DMS 273 (cell line): ENCODE data around the gene MAG.
A peak's percentile ranks its signal among the peaks of the same experiment; 100 is the strongest.

ENCODE experiments used
- DNase-seq: peaks from one replicate; lab custom pipeline; 2025; ENCODE audit not compliant: unreplicated experiment; lab: John Stamatoyannopoulos, UW

The MAG gene

GRCh38 chr19:35340431-35340830 is 48.5 kb downstream of the MAG start:
- DNase-seq = no peak

- DNase-seq = no peak
Observed at GRCh38 chr19:35341006-35341405, 49.0 kb downstream of the MAG start.

GRCh38 chr19:35341565-35342225 is 49.7 kb downstream of the MAG start:
- no peak for DNase-seq

GRCh38 chr19:35342430-35342829 is 50.5 kb downstream of the MAG start:
- peak; percentile 49 for DNase-seq

DNA sequence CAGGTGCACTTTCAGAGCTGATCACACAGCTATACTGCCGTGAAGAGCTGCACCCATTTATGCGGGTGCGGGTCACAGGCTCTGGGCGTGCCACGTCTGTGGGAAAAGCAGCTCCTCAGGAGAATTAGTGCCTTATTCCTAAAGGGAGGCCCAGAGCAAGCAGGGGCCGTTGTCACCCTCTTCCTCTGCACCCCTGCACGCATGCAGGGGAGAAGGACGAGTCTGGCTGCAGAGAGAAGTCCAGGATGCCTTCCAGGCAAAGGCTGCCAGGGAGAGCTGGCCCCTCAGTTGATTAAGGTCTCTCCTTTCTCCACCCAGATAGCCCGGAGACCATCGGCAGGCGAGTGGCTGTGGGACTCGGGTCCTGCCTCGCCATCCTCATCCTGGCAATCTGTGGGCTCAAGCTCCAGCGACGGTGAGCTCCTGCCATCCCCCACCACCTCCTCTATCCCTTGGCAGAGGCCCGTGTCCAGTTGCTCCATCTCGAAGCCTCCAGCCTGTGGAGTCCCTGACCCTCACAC is 52.6 kb downstream of the MAG start:
- no peak for DNase-seq

DNA sequence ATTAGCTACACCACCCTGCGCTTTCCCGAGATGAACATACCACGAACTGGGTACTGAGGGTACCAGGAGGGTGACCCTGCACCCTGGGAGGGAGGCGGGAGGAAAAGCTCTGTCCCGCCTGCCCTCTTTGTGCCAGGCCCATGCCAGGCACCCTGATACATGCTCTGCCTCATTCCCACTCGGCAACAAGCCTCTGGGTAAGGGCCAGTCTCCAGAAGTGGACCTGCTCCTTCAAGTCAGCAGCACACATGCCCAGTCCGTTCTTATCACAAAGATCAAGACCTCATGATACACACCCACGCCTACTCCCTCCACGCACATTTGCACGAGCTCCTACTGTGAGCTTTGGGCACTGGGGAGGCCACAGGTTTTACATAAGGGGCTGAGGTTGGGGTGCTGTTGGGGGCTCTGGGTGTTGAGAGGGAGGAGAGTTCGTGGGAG is 53.7 kb downstream of the MAG start:
- DNase-seq = no peak

- DNase-seq = no peak
Observed at GRCh38 chr19:35346193-35347052, 54.5 kb downstream of the MAG start.

DNA sequence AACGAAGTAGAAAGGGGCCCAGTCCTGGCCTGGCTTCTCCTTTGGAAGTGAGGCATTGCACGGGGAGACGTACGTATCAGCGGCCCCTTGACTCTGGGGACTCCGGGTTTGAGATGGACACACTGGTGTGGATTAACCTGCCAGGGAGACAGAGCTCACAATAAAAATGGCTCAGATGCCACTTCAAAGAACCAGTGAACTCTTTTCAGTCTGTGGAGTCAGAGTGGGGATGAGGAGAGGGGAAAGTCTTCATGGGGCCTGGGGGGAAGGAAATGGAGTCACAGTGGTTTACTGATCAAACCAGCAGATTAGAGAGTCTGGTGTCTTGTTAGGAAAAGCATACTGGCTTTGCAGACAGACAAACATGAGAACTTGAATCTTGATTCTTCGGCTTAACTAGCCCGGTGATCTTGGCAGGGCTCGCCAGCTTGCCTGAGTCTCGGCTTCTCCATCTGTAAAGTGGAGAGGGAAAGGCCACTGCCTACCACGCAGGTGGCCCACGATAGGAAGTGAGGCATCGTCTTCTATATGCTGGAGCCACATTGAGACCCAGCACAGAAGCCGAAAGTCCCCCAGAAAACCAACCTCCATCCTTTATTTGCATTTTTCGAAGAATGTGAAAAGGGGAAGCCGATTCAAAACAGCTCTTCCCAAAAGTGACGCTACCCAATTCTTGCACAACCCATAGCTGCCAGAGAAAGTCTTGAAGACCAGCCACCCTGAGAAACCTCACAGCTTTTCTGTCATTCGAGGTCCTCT is 55.4 kb downstream of the MAG start, which contains the start of gene FFAR1:
Gene FFAR1 (plus strand): TSS at position 732 of the 759 bp plus-strand sequence. CDS start 3,650 bp downstream, outside the sequence.
- no peak for DNase-seq

GRCh38 chr19:35347930-35348298 is 56.0 kb downstream of the MAG start:
- DNase-seq = no peak

- DNase-seq = no peak
Observed at GRCh38 chr19:35348911-35349611, 57.1 kb downstream of the MAG start.

GRCh38 chr19:35349614-35350521 is 57.9 kb downstream of the MAG start:
- DNase-seq = no peak

DNA sequence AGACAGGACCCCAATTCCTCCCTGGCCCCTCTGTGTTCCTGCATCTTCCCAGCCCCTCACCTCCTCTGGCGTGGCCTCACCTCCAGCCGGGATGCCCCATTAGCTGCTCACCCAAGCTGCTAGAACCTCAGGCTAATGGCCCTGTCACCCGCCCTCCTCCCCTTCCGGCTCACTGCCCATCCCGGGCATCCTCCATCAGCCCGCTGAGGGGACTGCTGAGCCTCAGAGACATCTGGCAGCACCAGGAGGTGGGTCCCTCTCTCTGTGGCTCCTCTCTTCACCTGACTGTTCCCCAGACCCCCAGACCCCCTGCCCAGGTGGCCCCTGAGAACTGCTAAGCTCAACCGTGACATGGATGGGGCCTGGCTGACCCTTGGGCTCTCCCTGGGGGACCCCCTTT is 58.6 kb downstream of the MAG start:
- no peak for DNase-seq

DNA sequence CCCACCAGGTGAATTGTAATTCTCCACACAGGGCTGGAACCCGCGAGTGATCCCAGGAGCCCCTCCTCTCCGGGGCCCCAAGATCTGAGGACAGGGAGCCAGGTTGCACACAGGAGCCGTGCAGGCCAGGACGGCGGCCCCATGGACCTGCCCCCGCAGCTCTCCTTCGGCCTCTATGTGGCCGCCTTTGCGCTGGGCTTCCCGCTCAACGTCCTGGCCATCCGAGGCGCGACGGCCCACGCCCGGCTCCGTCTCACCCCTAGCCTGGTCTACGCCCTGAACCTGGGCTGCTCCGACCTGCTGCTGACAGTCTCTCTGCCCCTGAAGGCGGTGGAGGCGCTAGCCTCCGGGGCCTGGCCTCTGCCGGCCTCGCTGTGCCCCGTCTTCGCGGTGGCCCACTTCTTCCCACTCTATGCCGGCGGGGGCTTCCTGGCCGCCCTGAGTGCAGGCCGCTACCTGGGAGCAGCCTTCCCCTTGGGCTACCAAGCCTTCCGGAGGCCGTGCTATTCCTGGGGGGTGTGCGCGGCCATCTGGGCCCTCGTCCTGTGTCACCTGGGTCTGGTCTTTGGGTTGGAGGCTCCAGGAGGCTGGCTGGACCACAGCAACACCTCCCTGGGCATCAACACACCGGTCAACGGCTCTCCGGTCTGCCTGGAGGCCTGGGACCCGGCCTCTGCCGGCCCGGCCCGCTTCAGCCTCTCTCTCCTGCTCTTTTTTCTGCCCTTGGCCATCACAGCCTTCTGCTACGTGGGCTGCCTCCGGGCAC is 59.6 kb downstream of the MAG start:
- no peak for DNase-seq

GRCh38 chr19:35352177-35352447 is 60.2 kb downstream of the MAG start:
- DNase-seq = no peak

GRCh38 chr19:35352448-35353304 is 60.7 kb downstream of the MAG start:
- peak; percentile 87 for DNase-seq

- no peak for DNase-seq
Observed at GRCh38 chr19:35353635-35354034, 61.7 kb downstream of the MAG start.

DNA sequence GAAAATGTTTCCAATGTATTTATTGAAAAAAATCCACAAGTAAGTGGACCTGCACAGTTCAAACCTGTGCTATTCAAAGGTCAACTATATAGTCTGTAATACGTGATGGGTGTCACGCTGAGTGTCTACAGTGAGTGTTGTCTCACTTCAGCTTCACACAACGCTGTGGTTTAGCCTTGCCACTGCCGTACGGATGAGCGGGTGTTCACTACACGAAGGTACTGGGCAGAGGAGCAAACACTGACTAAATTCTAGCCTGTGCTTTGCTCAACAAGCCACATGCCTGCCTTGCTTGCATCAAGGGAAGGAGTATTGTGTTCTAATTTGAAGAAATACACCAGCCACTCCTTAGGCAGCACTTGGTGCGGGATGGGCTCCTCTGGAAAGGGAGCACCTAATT is 62.9 kb downstream of the MAG start:
- DNase-seq = no peak

DNA sequence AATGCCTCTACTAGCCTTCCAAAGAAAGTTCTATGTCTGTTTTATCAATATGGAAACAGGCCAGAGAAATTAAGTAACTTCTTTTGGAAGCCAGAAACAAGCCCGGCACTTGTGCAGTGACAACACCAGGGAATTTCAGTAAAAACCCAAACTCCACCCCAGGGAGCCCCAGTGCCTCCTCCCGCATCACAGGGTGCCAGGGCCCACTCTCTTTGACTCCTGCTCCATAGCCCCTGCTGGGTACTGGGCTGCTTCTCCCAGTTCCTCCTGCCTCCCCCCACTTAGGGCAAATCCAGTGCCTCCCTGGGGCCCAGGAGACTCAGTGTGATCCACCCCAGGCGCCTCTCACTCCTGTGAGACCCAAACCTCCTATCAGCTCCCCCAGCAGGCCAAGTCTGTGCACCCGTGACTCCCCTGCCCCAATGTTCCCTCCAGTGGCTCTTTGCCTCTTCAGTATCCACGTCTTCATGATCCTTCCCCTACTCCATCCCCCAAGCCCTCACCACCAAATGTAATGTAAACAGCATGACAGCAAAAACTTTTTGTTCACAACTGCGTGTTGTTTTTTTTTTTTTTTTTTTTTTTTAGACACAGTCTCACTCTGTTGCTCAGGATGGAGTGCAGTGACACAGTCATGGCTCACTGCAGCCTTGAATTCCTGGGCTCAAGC is 64.0 kb downstream of the MAG start:
- DNase-seq = no peak
